Measurements from ENCODE around the gene FAM180B.
"Not testable (repeated sequence)": the region's sequence is repeated elsewhere in the genome, so short reads cannot be mapped to it uniquely, and the experiment has no call there.

The FAM180B gene

GRCh38 chr11:47595967-47596366 is 9.5 kb downstream of the FAM180B start:
- no peak for DNase-seq

DNA sequence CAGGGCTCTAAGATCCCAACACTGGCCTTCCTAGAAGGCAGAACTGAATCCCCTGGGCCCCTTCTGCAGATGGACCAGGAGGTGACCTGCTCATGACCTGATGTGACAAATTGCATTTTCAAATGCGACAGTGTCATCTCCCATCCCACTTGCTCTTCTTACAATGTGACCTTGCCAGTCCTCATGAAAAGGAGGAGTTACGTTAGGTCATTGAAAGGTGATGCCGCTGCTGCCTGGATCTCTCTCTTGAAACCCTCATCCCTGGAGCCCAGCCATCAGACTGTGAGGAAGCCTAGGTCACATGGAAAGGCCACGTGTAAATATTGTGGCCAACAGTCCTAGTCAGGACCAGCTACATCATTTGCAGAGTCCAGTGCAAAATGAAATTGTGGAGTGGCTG is 13.4 kb downstream of the FAM180B start:
- DNase-seq = no peak

- DNase-seq = no peak
These were observed 16.8 kb downstream of the FAM180B start for GRCh38 chr11:47603295-47603694.

- DNase-seq = no peak
These were observed 19.4 kb downstream of the FAM180B start for GRCh38 chr11:47605921-47606320.

DNA sequence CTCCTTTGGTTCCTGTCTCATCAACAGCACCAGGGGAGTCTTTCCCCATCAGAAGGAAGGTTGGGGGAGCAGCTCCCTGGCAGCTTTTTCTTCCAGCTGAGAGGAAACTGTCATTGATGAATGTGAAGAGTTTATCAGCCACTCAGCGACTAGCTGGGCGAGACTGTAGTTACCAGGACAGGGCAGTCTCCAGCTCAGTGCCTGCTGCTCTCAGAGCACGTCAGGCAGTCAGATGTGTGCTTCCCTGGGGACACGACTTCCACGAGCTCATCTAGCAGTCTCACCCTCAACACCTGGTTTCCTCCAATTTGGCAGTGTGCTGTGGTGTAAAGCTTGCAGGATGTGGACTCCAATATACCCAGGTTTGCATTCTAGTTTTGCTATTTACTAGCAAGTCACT is 20.3 kb downstream of the FAM180B start:
- DNase-seq = no peak

DNA sequence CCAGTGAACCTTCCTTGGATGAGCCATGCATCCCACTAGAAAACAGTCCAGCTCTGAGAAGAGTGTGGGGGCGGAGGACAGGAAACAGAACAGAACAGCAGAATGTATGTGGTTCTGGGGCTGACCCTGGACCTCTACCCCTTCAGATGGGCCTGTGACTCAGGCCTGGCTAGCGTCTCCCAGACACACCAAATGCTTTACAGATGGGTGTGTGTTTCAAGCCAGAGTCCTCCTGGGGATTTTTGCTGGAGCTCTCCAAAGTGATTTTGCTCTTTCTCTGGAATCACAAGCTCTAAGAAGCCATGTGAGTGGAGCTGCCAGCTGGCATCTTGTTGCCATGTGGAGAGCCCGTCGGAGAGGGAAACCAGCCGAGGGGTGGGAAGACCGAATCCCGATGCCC is 20.9 kb downstream of the FAM180B start:
- DNase-seq = no peak

GRCh38 chr11:47609675-47610074 is 23.2 kb downstream of the FAM180B start:
- DNase-seq = no peak

GRCh38 chr11:47611348-47611794 is 24.9 kb downstream of the FAM180B start:
- DNase-seq = peak; percentile 51

DNA sequence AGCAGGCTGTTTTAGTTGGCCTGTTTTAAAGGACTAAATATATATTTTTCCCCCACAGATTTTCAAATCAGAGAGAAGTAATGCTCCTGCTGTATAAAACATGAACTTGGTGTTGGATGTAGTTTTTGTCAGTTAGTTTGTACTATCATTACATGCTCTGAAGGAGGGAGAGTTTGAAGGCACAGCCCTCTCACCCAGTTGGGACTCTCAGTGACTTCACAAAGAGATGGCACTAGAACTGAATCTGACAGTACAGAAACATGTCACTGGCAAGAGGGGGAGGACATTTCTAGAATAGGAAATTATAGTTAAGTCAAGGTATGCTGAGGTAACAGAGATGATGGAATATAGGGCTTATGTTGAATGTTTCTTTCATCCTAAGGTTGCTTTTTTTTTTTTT is 28.8 kb downstream of the FAM180B start:
- DNase-seq = no peak

GRCh38 chr11:47616726-47617416 is 30.4 kb downstream of the FAM180B start:
- DNase-seq = peak; percentile 65

GRCh38 chr11:47617417-47617809 is 30.9 kb downstream of the FAM180B start:
- DNase-seq = no peak

DNA sequence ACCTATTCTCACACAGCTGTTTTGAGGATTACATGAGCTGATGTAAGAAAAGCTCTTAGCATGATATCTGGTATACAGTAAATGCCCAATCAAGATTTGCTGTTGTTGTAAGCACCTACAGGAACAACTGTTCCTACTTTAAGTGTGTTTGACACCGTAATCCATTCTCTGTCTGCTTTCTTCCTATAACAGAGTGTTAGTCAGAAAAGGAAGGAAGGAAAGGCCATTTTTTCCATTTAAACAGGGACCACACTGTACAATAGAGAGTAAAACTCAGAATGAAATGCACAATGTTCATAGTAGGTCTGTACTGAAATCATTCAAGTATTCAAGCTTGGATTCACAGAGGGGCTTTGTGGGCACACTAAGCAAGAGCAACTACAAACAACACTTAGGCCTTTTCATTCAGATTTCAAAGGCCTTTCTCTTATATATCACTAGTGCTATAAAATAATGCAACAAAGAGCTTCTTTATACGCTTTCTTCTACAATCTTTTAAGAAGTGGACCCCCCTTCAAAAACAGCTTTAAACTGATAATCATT is 34.4 kb downstream of the FAM180B start:
- no peak for DNase-seq

GRCh38 chr11:47626234-47626633 is 39.8 kb downstream of the FAM180B start:
- DNase-seq = no peak

- no peak for DNase-seq
These were observed 41.5 kb downstream of the FAM180B start for GRCh38 chr11:47628026-47628425.

- no peak for DNase-seq
These were observed 45.0 kb downstream of the FAM180B start for GRCh38 chr11:47631473-47631872.

DNA sequence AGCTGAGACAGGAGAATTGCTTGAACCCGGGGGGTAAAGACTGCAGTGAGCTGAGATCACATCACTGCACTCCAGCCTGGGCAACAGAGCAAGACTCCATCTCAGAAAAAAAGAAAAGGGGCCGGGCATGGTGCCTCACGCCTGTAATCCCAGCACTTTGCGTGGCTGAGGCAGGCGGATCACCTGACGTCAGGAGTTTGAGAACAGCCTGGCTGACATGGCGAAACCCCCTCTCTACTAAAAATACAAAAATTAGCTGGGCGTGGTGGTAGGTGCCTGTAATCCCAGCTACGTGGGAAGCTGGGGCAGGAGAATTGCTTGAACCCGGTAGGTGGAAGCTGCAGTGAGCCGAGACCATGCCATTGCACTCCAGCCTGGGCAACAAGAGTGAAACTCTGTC is 49.9 kb downstream of the FAM180B start:
- not testable (repeated sequence) for DNase-seq
